HG03571 (cell line): ENCODE data around the gene TM9SF4.
"Not testable (repeated sequence)": the region's sequence is repeated elsewhere in the genome, so short reads cannot be mapped to it uniquely, and the experiment has no call there.

ENCODE experiments used
- ATAC-seq: cut with Tn5 transposase; IDR thresholded peaks from one replicate; pipeline ENCODE4 v1.9.1; 2021; ENCODE audit not compliant: unreplicated experiment

The TM9SF4 gene

GRCh38 chr20:32188376-32189122 is 79.0 kb downstream of the TM9SF4 start:
- ATAC-seq = no peak

GRCh38 chr20:32189123-32189410 is 79.6 kb downstream of the TM9SF4 start:
- ATAC-seq = no peak

GRCh38 chr20:32189691-32190615 is 80.4 kb downstream of the TM9SF4 start:
- ATAC-seq = no peak

GRCh38 chr20:32190616-32191415 is 81.3 kb downstream of the TM9SF4 start:
- ATAC-seq = no peak

- ATAC-seq = no peak
Measured at GRCh38 chr20:32191422-32191821, 81.9 kb downstream of the TM9SF4 start.

GRCh38 chr20:32191873-32192272 is 82.4 kb downstream of the TM9SF4 start:
- no peak for ATAC-seq

- ATAC-seq = no peak
Measured at GRCh38 chr20:32192698-32193097, 83.2 kb downstream of the TM9SF4 start.

GRCh38 chr20:32193336-32193735 is 83.8 kb downstream of the TM9SF4 start:
- not testable (repeated sequence) for ATAC-seq

GRCh38 chr20:32193996-32194395 is 84.5 kb downstream of the TM9SF4 start:
- no peak for ATAC-seq

GRCh38 chr20:32195581-32195980 is 86.1 kb downstream of the TM9SF4 start:
- ATAC-seq = no peak

GRCh38 chr20:32196613-32197012 is 87.1 kb downstream of the TM9SF4 start:
- ATAC-seq = not testable (repeated sequence)

GRCh38 chr20:32197136-32197535 is 87.6 kb downstream of the TM9SF4 start:
- not testable (repeated sequence) for ATAC-seq

- ATAC-seq = no peak
Measured at GRCh38 chr20:32199006-32199405, 89.5 kb downstream of the TM9SF4 start.

GRCh38 chr20:32201296-32201976 is 91.9 kb downstream of the TM9SF4 start:
- no peak for ATAC-seq

GRCh38 chr20:32201977-32202363 is 92.5 kb downstream of the TM9SF4 start:
- ATAC-seq = no peak

GRCh38 chr20:32203356-32204204 is 94.1 kb downstream of the TM9SF4 start:
- ATAC-seq = no peak

- ATAC-seq = no peak
Measured at GRCh38 chr20:32204205-32205109, 94.9 kb downstream of the TM9SF4 start.

- ATAC-seq = no peak
Measured at GRCh38 chr20:32205110-32205842, 95.8 kb downstream of the TM9SF4 start.
